Measurements from ENCODE around the gene PTPN22.

GRCh38 chr1:113804421-113805255 lies 66.9 kb downstream of the PTPN22 start:
- no peak for TF ChIP-seq POLR2A (IDR thresholded peaks at IDR 0.05)
- TF ChIP-seq CTCF (IDR thresholded peaks at IDR 0.05) = no peak

Measured in uterus (tissue), 2 donors.